K562 treated with DMSO at 1 percent for 12 hours (cell line): Measurements from ENCODE around the gene FUT4. TPM values are rescaled to one million over a fixed set of nuclear protein-coding genes. Genes with fewer than 3 reads are reported as not detected.

Experiments
- total RNA-seq: library from RNA; unstranded; fragments of 300-600 nt; gene quantifications from 2 replicates; pipeline ENCODE4 v1.2.3, GENCODE V29; 2022; ENCODE audit not compliant: insufficient read depth

FUT4 gene, protein sequence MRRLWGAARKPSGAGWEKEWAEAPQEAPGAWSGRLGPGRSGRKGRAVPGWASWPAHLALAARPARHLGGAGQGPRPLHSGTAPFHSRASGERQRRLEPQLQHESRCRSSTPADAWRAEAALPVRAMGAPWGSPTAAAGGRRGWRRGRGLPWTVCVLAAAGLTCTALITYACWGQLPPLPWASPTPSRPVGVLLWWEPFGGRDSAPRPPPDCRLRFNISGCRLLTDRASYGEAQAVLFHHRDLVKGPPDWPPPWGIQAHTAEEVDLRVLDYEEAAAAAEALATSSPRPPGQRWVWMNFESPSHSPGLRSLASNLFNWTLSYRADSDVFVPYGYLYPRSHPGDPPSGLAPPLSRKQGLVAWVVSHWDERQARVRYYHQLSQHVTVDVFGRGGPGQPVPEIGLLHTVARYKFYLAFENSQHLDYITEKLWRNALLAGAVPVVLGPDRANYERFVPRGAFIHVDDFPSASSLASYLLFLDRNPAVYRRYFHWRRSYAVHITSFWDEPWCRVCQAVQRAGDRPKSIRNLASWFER
- 2.7 and 5.6 TPM in 2 replicates for total RNA-seq

GRCh38 chr11:94543695-94544645 is at the start of gene FUT4:
FUT4 (plus strand) TSS chr11:94543921; CDS start chr11:94544134, 213 bp downstream.

DNA sequence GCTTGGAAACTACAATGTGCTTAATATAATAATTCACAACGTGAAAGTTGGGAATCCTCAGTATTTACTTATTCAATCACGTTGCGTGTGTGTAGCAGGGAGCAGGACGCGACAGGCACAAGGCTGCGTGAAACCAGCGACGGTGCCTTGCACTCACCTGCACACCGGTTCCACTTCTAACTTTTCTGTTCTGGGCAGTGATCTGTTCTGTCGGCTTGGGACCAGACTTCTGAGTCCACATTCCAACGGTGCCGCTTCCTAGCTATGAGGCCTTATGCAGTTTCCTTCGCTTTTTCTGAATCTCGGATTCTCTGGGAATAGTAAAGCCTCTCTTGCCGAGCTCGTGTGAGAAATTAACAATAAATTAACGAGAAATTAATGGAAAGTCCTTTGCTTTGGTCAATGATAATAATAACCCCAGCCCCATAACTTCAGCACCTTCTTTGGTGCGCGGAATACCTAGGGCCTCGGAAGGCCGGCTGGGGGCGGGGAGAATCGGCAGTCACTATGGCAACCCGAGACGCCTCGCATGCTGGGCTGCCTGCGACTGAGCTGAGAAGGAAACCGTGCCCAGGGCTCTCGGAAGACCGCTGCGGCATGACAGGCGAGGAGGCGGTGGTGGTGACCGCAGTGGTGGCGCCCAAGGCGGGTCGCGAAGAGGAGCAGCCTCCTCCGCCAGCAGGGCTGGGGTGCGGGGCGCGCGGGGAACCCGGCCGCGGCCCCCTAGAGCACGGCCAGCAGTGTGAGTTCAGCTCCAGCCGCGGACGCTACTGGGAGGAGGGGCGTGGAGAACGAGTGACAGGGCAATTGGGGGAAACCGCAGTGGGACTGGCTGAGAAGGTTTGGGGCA is 31.6 kb upstream of the FUT4 start, which contains the start of gene C11orf97:
Gene C11orf97 (plus strand): TSS at position 530 of the 850 bp plus-strand sequence. CDS start 68 bp downstream, at position 598.

GRCh38 chr11:94567181-94567670 is 23.5 kb downstream of the FUT4 start, which contains the start of gene PIWIL4:
PIWIL4 (plus strand) TSS chr11:94567368; CDS start chr11:94567519, 151 bp downstream.

Other genes starting within 250 kb of the FUT4 start
- not detected in 2 replicates for gene IZUMO1R, start 239.3 kb upstream of the FUT4 start, total RNA-seq
- 0.30 and 0.48 TPM in 2 replicates for gene GPR83, start 142.5 kb upstream of the FUT4 start, total RNA-seq
- gene MRE11, start 50.1 kb upstream of the FUT4 start, total RNA-seq, result 6.3 and 18.7 TPM in 2 replicates
- 7.4 and 24.1 TPM in 2 replicates for gene ANKRD49, start 49.9 kb upstream of the FUT4 start, total RNA-seq
- gene C11orf97, start 31.5 kb upstream of the FUT4 start, total RNA-seq, result not detected in 2 replicates
- gene PIWIL4, start 23.4 kb downstream of the FUT4 start, total RNA-seq, result 3.7 and 5.1 TPM in 2 replicates
- gene AMOTL1, start 224.4 kb downstream of the FUT4 start, total RNA-seq, result 5.0 and 23.4 TPM in 2 replicates